Astrocyte (in vitro differentiated cells and primary cell): ENCODE results near the gene CMSS1. TPM values are rescaled to one million over a fixed set of nuclear protein-coding genes. Genes with fewer than 3 reads are reported as not detected.

Source experiments
- DNase-seq: peaks from one replicate; pipeline ENCODE4 v3.0.0-alpha.2; 2010; ENCODE audit warnings: low read depth
- FAIRE-seq: peaks from 2 replicates; lab custom pipeline; 2011; peaks lifted over from hg19 to GRCh38; lab: Jason Lieb, UNC
- H2AFZ ChIP-seq: 2 replicates; pipeline ENCODE4 v1.6.0; 2012; ENCODE audit warnings: low read depth, low read length, inconsistent platforms
- H3K27ac ChIP-seq: 2 replicates; pipeline ENCODE4 v1.5.1; 2011; ENCODE audit warnings: low read depth, low read length, inconsistent platforms
- H3K27me3 ChIP-seq: 2 replicates; pipeline ENCODE4 v1.6.0; 2011; ENCODE audit warnings: low read length, inconsistent platforms; ENCODE audit not compliant: insufficient read depth
- H3K36me3 ChIP-seq: 2 replicates; pipeline ENCODE4 v1.5.1; 2011; ENCODE audit warnings: low read length, inconsistent platforms; ENCODE audit not compliant: insufficient read depth
- H3K4me1 ChIP-seq: 2 replicates; pipeline ENCODE4 v1.5.1; 2011; ENCODE audit warnings: low read length, inconsistent platforms; ENCODE audit not compliant: insufficient read depth
- H3K4me2 ChIP-seq: 2 replicates; pipeline ENCODE4 v1.6.0; 2012; ENCODE audit warnings: low read length, inconsistent platforms
- H3K4me3 ChIP-seq: 2 replicates; pipeline ENCODE4 v1.5.1; 2011; ENCODE audit warnings: low read depth, mild to moderate bottlenecking, low read length, inconsistent platforms; ENCODE audit not compliant: insufficient read depth
- H3K79me2 ChIP-seq: 2 replicates; pipeline ENCODE4 v1.6.0; 2012; ENCODE audit warnings: mild to moderate bottlenecking, low read length, inconsistent platforms; ENCODE audit not compliant: insufficient read depth
- H3K9ac ChIP-seq: 2 replicates; pipeline ENCODE4 v1.6.0; 2012; ENCODE audit warnings: mild to moderate bottlenecking, low read length, inconsistent platforms
- H3K9me3 ChIP-seq: 2 replicates; pipeline ENCODE4 v1.5.1; 2012; ENCODE audit warnings: low read depth, mild to moderate bottlenecking, low read length, inconsistent platforms; ENCODE audit not compliant: insufficient read depth
- H4K20me1 ChIP-seq: 2 replicates; pipeline ENCODE4 v1.6.0; 2012; ENCODE audit warnings: low read length, inconsistent platforms; ENCODE audit not compliant: insufficient read depth
- H3K27ac Mint-ChIP-seq: one replicate; pipeline ENCODE4 v1.8.0; 2021; ENCODE audit warnings: mild to moderate bottlenecking, mixed read lengths; ENCODE audit not compliant: unreplicated experiment
- H3K27me3 Mint-ChIP-seq: one replicate; pipeline ENCODE4 v1.8.0; 2021; ENCODE audit warnings: low read depth, mixed read lengths; ENCODE audit not compliant: unreplicated experiment
- H3K36me3 Mint-ChIP-seq: one replicate; pipeline ENCODE4 v1.8.0; 2021; ENCODE audit warnings: low read depth, mixed read lengths; ENCODE audit not compliant: unreplicated experiment
- H3K4me1 Mint-ChIP-seq: one replicate; pipeline ENCODE4 v1.8.0; 2021; ENCODE audit warnings: low read depth, mixed read lengths; ENCODE audit not compliant: unreplicated experiment
- H3K4me3 Mint-ChIP-seq: one replicate; pipeline ENCODE4 v1.8.0; 2021; ENCODE audit warnings: mild to moderate bottlenecking, moderate library complexity, mixed read lengths; ENCODE audit not compliant: unreplicated experiment
- H3K9me3 Mint-ChIP-seq: one replicate; pipeline ENCODE4 v1.8.0; 2021; ENCODE audit warnings: mild to moderate bottlenecking, mixed read lengths; ENCODE audit not compliant: unreplicated experiment
- EZH2 ChIP-seq: IDR thresholded peaks from 2 replicates; pipeline ENCODE4 v1.6.1; 2012; ENCODE audit warnings: mild to moderate bottlenecking, low read length, inconsistent platforms; ENCODE audit not compliant: insufficient read depth
- total RNA-seq: library from RNA; stranded (reverse); gene quantifications from 2 replicates; pipeline ENCODE4 v1.2.1, GENCODE V29; 2021
- TF ChIP-seq, protein P1 (sequence below): IDR thresholded peaks from 2 replicates; pipeline ENCODE4 v1.5.1; 2011; ENCODE audit warnings: low read depth, mild to moderate bottlenecking, inconsistent platforms, low read length, moderate library complexity; ENCODE audit not compliant: insufficient read depth

The CMSS1 gene
- total RNA-seq, 1 donor from 2014 or later, result 12.5 TPM

- DNase-seq (peak; percentile 73), FAIRE-seq (peak; percentile 97)
- Histone ChIP-seq H3K9ac (peak overlapping the region; percentile 63), H3K4me1 (peaks cover 67% of the 10 kb centered on the region), H3K4me2 (peak overlapping the region; percentile 44), H3K36me3 (peaks cover 40% of the 10 kb centered on the region), H4K20me1 (peaks cover 11% of the 10 kb centered on the region), H2AFZ (no peak overlapping the region), H3K9me3 (no peaks in the 10 kb centered on the region), H3K27ac (peak overlapping the region; percentile 95), H3K79me2 (peaks cover 91% of the 10 kb centered on the region), H3K4me3 (no peak overlapping the region), H3K27me3 (no peaks in the 10 kb centered on the region)
- peaks cover 83% of the 10 kb centered on the region for H3K4me1 Mint-ChIP-seq
- H3K27ac Mint-ChIP-seq, result peak overlapping the region; percentile 21
- no peaks in the 10 kb centered on the region for H3K27me3 Mint-ChIP-seq
- H3K4me3 Mint-ChIP-seq, result no peak overlapping the region
- no peak for TF ChIP-seq EZH2
- TF ChIP-seq, protein P1, sequence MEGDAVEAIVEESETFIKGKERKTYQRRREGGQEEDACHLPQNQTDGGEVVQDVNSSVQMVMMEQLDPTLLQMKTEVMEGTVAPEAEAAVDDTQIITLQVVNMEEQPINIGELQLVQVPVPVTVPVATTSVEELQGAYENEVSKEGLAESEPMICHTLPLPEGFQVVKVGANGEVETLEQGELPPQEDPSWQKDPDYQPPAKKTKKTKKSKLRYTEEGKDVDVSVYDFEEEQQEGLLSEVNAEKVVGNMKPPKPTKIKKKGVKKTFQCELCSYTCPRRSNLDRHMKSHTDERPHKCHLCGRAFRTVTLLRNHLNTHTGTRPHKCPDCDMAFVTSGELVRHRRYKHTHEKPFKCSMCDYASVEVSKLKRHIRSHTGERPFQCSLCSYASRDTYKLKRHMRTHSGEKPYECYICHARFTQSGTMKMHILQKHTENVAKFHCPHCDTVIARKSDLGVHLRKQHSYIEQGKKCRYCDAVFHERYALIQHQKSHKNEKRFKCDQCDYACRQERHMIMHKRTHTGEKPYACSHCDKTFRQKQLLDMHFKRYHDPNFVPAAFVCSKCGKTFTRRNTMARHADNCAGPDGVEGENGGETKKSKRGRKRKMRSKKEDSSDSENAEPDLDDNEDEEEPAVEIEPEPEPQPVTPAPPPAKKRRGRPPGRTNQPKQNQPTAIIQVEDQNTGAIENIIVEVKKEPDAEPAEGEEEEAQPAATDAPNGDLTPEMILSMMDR, result no peak
- no peaks in the 10 kb centered on the region for H3K9me3 Mint-ChIP-seq
- H3K36me3 Mint-ChIP-seq, result peaks cover 26% of the 10 kb centered on the region
These were observed 44.5 kb downstream of the CMSS1 start for GRCh38 chr3:99862208-99862607.

DNA sequence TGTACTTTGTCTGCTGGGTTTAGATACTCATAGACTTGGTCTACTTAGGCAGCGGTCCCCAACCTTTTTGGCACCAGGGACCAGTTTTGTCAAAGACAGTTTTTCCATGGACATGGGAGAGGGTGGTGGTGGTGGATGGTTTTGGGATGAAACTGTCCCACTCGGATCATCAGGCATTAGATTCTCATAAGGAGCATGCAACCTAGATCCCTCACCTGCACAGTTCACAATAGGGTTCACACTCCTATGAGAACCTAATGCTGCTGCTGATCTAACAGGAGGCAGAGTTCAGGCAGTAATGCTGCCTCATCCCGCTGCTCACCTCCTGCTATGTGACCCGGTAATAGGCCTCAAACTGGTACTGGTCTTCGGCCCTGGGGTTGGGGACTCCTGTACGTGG is 45.3 kb downstream of the CMSS1 start:
- Histone ChIP-seq H3K4me2 (peak overlapping the region; percentile 44), H3K9ac (peak overlapping the region; percentile 63), H3K27ac (peak overlapping the region; percentile 95), H3K4me1 (peaks cover 70% of the 10 kb centered on the region), H4K20me1 (peaks cover 16% of the 10 kb centered on the region), H3K4me3 (no peak overlapping the region), H3K79me2 (peaks cover 91% of the 10 kb centered on the region), H3K27me3 (no peaks in the 10 kb centered on the region), H3K9me3 (no peaks in the 10 kb centered on the region), H2AFZ (no peak overlapping the region), H3K36me3 (peaks cover 39% of the 10 kb centered on the region)
- DNase-seq, result no peak
- Mint-ChIP-seq H3K36me3 (peaks cover 26% of the 10 kb centered on the region), H3K4me1 (peaks cover 84% of the 10 kb centered on the region), H3K4me3 (peak overlapping the region; percentile 18), H3K9me3 (no peaks in the 10 kb centered on the region), H3K27ac (peak overlapping the region; percentile 37), H3K27me3 (no peaks in the 10 kb centered on the region)
- TF ChIP-seq, protein P1, result no peak
- no peak for TF ChIP-seq EZH2
- no peak for FAIRE-seq

DNA sequence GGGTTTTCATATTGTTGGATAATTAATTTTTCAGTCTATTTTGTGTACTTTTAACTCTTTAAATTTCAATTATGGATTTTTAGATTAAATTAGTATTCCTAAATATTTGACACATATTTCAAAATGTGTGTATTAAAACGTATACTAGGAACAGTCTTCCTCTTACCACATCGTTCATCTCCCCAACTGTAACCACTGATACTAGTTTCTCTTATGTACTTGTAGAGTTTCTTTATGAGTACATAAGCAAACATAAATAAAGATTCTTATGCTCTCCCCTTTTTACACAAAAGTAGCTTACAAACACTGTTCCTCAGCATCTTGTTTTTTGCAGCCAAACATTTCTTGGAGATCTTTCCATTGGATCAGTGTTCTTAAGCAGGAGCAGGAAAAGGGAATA is 45.9 kb downstream of the CMSS1 start:
- Mint-ChIP-seq H3K9me3 (no peaks in the 10 kb centered on the region), H3K4me3 (peak overlapping the region; percentile 55)
- H3K27ac ChIP-seq, result peak overlapping the region; percentile 95

More for the DNA sequence above, 45.9 kb downstream of the CMSS1 start:
- H3K27ac Mint-ChIP-seq, result no peak overlapping the region
- Histone ChIP-seq H3K9ac (no peak overlapping the region), H3K27me3 (no peaks in the 10 kb centered on the region), H3K4me2 (no peak overlapping the region), H4K20me1 (peaks cover 21% of the 10 kb centered on the region), H3K36me3 (peaks cover 41% of the 10 kb centered on the region), H3K4me1 (peaks cover 73% of the 10 kb centered on the region), H3K9me3 (no peaks in the 10 kb centered on the region), H3K4me3 (no peak overlapping the region), H2AFZ (no peak overlapping the region), H3K79me2 (peaks cover 92% of the 10 kb centered on the region)
- DNase-seq (no peak), FAIRE-seq (no peak)
- H3K36me3 Mint-ChIP-seq, result peaks cover 26% of the 10 kb centered on the region
- no peak for TF ChIP-seq EZH2
- TF ChIP-seq, protein P1, result no peak
- H3K4me1 Mint-ChIP-seq, result peaks cover 87% of the 10 kb centered on the region
- no peaks in the 10 kb centered on the region for H3K27me3 Mint-ChIP-seq
